Sigmoid colon (tissue), 7 donors: ENCODE results near the gene ANKRD36C. TPM values are rescaled to one million over a fixed set of nuclear protein-coding genes. Genes with fewer than 3 reads are reported as not detected.
"Not testable (repeated sequence)": the region's sequence is repeated elsewhere in the genome, so short reads cannot be mapped to it uniquely, and the experiment has no call there.

Experiments used
- DNase-seq: peaks from one replicate; pipeline ENCODE4 v3.0.0-alpha.2; 2019
- H3K27ac ChIP-seq, 4 donors: fragments of 200-600 bp; sonication (generic); one replicate each; pipeline ENCODE4 v1.5.1; 2016 to 2019; ENCODE audit warnings: mild to moderate bottlenecking in 1 of 4
- H3K27me3 ChIP-seq, 3 donors: fragments of 200-600 bp; sonication (generic); one replicate each; pipeline ENCODE4 v1.5.1; 2019; ENCODE audit warnings: mild to moderate bottlenecking in 1 of 3
- H3K36me3 ChIP-seq, 4 donors: fragments of 200-600 bp; sonication (generic); one replicate each; pipeline ENCODE4 v1.5.1; 2016 to 2019
- H3K4me1 ChIP-seq, 4 donors: fragments of 200-600 bp; sonication (generic); one replicate each; pipeline ENCODE4 v1.5.1; 2017 to 2019
- H3K4me3 ChIP-seq, 4 donors: fragments of 200-600 bp; sonication (generic); one replicate each; pipeline ENCODE4 v1.5.1; 2017 to 2019; ENCODE audit warnings: mild to moderate bottlenecking in 2 of 4, moderate library complexity in 1 of 4
- H3K9me3 ChIP-seq, 4 donors: fragments of 200-600 bp in 3 of 4; sonication (generic) in 3 of 4; one replicate each; pipeline versions ENCODE4 v1.5.1 to v1.6.1; 2013 to 2019
- CTCF ChIP-seq, 4 experiments: fragments of 450-650 bp in 3 of 4; fragments of 200-600 bp in 1 of 4; IDR thresholded peaks; one replicate each; pipeline ENCODE4 v1.5.1; 2016 to 2019; ENCODE audit warnings: antibody characterized with exemption in 4 of 4, mild to moderate bottlenecking in 3 of 4, moderate library complexity in 2 of 4
- EP300 ChIP-seq, 4 donors: sonication (generic); formaldehyde crosslinking; IDR thresholded peaks; one replicate each; pipeline ENCODE4 v1.6.1; 2017; ENCODE audit warnings: antibody characterized with exemption in 4 of 4
- POLR2A ChIP-seq, 2 donors: fragments of 450-650 bp; IDR thresholded peaks; one replicate each; pipeline ENCODE4 v1.6.1; 2016; ENCODE audit warnings: antibody characterized with exemption in 2 of 2, mild to moderate bottlenecking in 2 of 2, moderate library complexity in 2 of 2
- POLR2AphosphoS5 ChIP-seq, 4 donors: sonication (generic); formaldehyde crosslinking; IDR thresholded peaks; one replicate each; pipeline ENCODE4 v1.6.1; 2017; ENCODE audit warnings: antibody characterized with exemption in 4 of 4
- WGBS, 2 donors: extraction: QIAGEN DNeasy Blood & Tissue Kit; methylation state at CpG; one replicate each; pipeline ENCODE4 v1.1.7; 2013; 5-methylcytosine and 5-hydroxymethylcytosine counted together
- intact Hi-C: fragments of 100-400 bp; cut with DNase I; formaldehyde crosslinking; loops from one replicate; pipeline ENCODE4 v1.15.1; 2023
- polyA plus RNA-seq, 3 donors: library from polyadenylated mRNA; stranded (reverse); fragments of 200-250 nt; gene quantifications; one replicate each; pipeline ENCODE4 v1.2.3, GENCODE V29; 2013
- total RNA-seq, 4 donors: library from RNA; depleted of rRNA; stranded (reverse); fragments of >200 nt; gene quantifications; one replicate each; pipeline ENCODE4 v1.1.0, GENCODE V29; 2016
- donor health status: healthy with polysubstance abuse.
- donor health status: Bipolar disorder and iron deficiency.
- donor health status: healthy.

The ANKRD36C gene
- total and polyA plus RNA-seq, 7 donors = 0.92 to 56.5 (median 29.0) TPM; not detected in 1

DNA sequence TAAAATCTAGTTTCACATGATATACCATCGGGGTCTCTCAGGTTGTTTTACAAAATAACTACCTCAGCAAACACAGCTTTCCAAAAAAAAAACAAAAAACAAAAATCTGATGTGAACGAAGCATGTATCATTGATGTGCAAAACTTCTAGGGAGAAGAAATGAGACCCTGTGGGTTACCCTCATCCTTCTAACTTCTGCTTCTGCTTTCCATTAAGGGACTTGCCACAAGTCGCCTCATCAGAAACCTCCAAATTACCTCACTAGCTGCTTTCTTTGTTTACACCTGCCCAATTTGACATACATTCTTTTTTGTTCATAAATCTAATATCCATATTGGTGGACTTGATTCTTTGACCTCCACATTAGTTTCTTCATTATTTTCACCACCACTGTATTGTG lies 60.9 kb downstream of the ANKRD36C start:
- H3K36me3 ChIP-seq = peaks cover 0 to 36% (median 0%) of the 10 kb centered on the region in 4 donors
- H3K27ac ChIP-seq, intact Hi-C loops, H3K4me1 ChIP-seq, H3K9me3 ChIP-seq, H3K27me3 ChIP-seq, H3K4me3 ChIP-seq, DNase-seq: not testable (repeated sequence)
- WGBS, 2 donors = 84 to 92% methylated on average over 3 of the region's 3 CpGs

GRCh38 chr2:95917007-95917406 lies 74.6 kb downstream of the ANKRD36C start:
- WGBS, 2 donors = 71 to 81% methylated on average over 1 of the region's 1 CpG
- H3K27me3 ChIP-seq, DNase-seq, intact Hi-C loops, H3K4me1 ChIP-seq, H3K4me3 ChIP-seq, H3K9me3 ChIP-seq, H3K27ac ChIP-seq: not testable (repeated sequence)
- peaks cover 0 to 66% (median 4%) of the 10 kb centered on the region in 4 donors for H3K36me3 ChIP-seq

DNA sequence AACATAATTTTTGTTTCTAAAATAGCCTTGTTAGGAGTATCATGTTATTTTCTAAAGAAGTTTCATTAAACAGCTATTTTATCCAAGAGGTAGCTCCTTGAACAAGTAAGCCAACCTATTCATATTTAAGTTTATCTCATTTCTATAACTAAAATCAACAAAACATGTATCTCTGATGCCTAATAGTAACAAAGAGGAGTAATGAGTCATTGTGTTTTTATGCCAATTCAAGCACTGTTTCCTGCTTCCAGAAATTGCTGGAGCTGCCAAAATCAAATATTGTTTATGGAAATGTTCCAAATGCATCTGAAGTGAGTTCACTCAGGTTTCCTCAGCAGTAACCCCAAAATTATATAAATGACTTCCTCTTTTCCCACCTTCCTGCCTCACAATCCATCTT lies 76.5 kb downstream of the ANKRD36C start:
- H3K4me3 ChIP-seq, DNase-seq, H3K27me3 ChIP-seq, H3K27ac ChIP-seq, intact Hi-C loops, H3K4me1 ChIP-seq, H3K9me3 ChIP-seq: not testable (repeated sequence)
- peaks cover 0 to 57% (median 4%) of the 10 kb centered on the region in 4 donors for H3K36me3 ChIP-seq

GRCh38 chr2:95911431-95911830 lies 80.2 kb downstream of the ANKRD36C start:
- H3K4me3 ChIP-seq, H3K9me3 ChIP-seq, H3K27me3 ChIP-seq, H3K4me1 ChIP-seq, H3K27ac ChIP-seq, intact Hi-C loops, DNase-seq: not testable (repeated sequence)
- H3K36me3 ChIP-seq = peaks cover 0 to 35% (median 3%) of the 10 kb centered on the region in 4 donors
- WGBS, 2 donors = 55 to 68% methylated on average over 5 of the region's 5 CpGs

DNA sequence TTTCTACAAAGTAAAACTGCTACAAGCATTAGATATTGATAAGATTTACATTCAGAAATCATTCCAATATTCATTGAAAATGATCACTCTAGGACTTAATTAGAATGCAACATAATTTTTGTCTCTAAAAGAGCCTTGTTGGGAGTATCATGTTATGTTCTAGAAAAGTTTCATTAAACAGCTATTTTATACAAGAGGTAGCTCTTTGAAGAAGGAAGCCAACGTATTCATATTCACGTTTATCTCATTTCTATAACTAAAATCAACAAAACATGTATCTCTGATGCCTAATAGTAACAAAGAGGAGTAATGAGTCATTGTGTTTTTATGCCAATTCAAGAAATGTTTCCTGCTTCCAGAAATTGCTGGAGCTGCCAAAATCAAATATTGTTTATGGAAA lies 97.2 kb downstream of the ANKRD36C start:
- H3K9me3 ChIP-seq, intact Hi-C loops, DNase-seq, H3K4me1 ChIP-seq, H3K27me3 ChIP-seq, H3K27ac ChIP-seq, H3K4me3 ChIP-seq: not testable (repeated sequence)
- WGBS, 2 donors = 15 to 55% methylated on average over 2 of the region's 2 CpGs
- H3K36me3 ChIP-seq = peaks cover 0 to 26% (median 1%) of the 10 kb centered on the region in 4 donors

DNA sequence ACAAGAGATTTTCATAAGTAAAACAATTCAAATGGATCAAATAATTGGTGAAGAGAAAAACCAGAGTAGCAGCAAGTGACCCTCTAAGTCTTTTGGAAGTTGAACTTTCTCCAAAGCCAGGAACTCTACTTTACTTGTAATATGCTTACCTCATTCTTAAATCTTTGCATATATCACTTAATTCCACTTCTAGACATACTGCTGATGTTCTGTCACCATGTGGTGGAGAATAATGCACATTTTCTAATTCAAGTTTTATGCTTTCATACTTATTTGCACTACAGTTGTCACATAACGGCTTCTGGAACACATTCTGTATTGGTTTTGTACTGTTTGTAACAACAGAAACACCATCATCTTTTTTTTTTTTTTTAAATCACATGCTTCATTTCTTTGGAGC lies 123.7 kb downstream of the ANKRD36C start:
- H3K9me3 ChIP-seq, intact Hi-C loops, H3K36me3 ChIP-seq, H3K4me3 ChIP-seq, H3K27me3 ChIP-seq, DNase-seq, H3K4me1 ChIP-seq, H3K27ac ChIP-seq: not testable (repeated sequence)
- WGBS, 2 donors = 96 to 100% methylated on average over 1 of the region's 1 CpG

DNA sequence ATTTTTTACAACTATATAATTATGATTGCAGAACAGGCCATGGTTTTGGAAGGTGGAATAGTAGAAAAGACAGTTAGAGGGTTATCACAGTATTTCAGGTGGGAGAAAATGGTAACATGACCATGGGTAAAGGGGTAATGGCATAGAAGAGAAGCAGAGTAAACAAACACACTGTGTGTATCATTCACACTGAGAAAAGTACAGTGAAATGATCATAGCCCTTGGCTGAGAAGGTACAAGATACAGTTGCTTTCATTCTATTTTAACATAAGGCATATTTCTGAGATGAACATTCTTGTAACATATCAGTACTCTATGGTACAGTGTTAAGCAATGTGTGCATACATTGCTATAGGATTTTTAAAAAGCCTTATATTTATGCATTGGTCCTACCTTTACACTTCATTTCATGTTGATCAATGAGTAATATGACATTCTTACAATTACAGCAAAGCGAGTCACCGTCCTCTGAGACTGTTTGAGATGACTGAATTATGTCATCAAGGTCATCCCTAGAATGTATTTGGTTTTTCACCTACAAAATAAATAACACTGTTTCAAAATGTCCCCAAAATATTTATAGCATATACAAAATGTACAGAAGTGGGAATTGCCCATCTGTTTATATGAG lies 124.5 kb downstream of the ANKRD36C start:
- no CpG with 5 or more reads among the region's 2 CpGs for WGBS, 2 donors
- intact Hi-C loops = not testable (repeated sequence)

DNA sequence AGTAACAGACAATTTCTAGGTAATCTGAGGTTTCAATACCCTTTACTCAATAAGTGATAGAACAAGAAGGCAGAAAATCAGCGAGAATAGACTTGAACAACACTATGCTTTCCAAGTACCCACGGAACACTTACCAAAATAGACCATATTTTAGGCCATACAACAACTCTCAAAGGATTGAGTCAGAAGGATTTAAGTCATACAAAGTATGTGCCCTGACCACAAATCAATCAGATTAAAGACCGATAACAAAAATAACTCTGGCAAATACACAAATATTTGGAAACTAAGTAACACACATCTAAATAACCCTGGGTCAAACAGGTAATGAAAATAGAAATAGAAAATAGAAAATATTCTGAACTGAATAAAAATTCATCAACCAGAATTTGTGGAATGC lies 129.5 kb downstream of the ANKRD36C start:
- H3K9me3 ChIP-seq, H3K27me3 ChIP-seq, H3K27ac ChIP-seq, intact Hi-C loops, H3K36me3 ChIP-seq, H3K4me1 ChIP-seq, DNase-seq, H3K4me3 ChIP-seq: not testable (repeated sequence)
- 95 to 97% methylated on average over 3 of the region's 3 CpGs for WGBS, 2 donors

More for the DNA sequence above, 124.5 kb downstream of the ANKRD36C start:
- H3K36me3 ChIP-seq, H3K4me1 ChIP-seq, H3K27me3 ChIP-seq, H3K9me3 ChIP-seq, H3K4me3 ChIP-seq, DNase-seq, H3K27ac ChIP-seq: not testable (repeated sequence)

DNA sequence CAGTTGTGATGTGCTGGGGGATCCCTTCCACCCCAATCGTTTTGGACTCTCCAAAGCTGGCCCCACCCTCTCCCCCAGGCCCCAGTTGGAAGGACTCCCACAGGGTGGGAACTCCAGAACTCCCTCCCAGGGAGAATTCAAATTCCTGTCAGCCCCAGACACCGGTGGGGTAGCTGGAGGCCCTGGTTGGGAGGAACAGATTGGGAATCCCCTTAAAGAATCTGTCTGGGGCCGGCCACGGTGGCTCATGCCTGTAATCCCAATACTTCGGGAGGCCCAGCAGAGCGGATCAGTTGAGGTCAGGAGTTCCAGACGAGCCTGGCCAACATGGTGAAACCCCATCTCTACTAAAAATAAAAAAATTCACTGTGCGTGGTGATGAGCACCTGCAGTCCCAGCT lies 155.5 kb downstream of the ANKRD36C start:
- Histone ChIP-seq H3K4me3 (no peak overlapping the region), H3K9me3 (peaks cover 0 to 8% (median 0%) of the 10 kb centered on the region in 4 donors), H3K36me3 (peaks cover 0 to 34% (median 7%) of the 10 kb centered on the region in 4 donors), H3K4me1 (no peaks in the 10 kb centered on the region), H3K27ac (no peak overlapping the region), H3K27me3 (no peaks in the 10 kb centered on the region)
- intact Hi-C loops = no loop called here
- TF ChIP-seq EP300 (IDR thresholded peaks at IDR 0.05) (no peak), POLR2A (IDR thresholded peaks at IDR 0.05) (no peak), POLR2AphosphoS5 (IDR thresholded peaks at IDR 0.05) (no peak), CTCF (IDR thresholded peaks at IDR 0.05) (no peak)
- no peak for DNase-seq
- 94 to 96% methylated on average over 8 of the region's 8 CpGs for WGBS, 2 donors

DNA sequence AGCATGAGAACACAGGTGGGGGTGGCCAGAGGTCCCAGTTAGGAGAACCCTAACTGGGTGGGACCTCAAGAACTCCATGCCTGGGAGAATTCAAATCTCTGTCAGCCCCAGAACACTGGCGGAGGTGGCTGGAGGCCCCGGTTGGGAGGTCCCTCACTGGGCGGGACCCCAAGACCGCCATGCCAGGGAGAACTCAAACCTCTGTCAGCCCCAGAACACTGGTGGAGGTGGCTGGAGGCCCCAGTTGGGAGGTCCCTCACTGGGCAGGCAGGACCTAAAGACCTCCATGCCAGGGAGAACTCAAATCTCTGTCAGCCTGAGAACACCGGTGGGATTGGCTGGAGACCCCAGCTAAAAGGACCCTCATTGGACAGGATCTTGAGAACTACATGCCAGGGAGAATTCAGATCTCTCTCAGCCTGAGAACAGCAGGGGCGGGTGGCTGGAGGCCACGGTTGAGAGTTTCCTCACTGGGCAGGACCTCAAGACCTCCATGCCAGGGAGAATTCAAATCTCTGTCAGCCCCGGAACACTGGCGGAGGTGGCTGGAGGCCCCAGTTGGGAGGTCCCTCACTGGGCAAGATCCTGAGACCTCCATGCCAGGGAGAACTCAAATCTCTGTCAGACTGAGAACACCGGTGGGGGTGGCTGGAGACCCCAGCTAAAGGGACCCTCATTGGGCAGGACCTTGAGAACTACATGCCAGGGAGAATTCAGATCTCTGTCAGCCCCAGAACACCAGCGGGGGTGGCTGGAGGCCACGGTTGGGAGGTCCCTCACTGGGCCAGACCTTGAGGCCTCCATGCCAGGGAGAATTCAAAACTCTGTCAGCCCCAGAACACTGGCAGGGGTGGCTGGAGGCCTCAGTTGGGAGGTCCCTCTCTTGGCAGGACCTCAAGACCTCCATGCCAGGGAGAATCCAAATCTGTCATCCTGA lies 157.3 kb downstream of the ANKRD36C start:
- H3K4me3 ChIP-seq, H3K4me1 ChIP-seq, intact Hi-C loops, H3K27ac ChIP-seq, DNase-seq, H3K27me3 ChIP-seq: not testable (repeated sequence)
- 98% methylated on average over 12 of the region's 12 CpGs for WGBS, 2 donors
- peaks cover 0 to 45% (median 10%) of the 10 kb centered on the region in 4 donors for H3K36me3 ChIP-seq
- peaks cover 0 to 14% (median 0%) of the 10 kb centered on the region in 4 donors for H3K9me3 ChIP-seq

GRCh38 chr2:95824218-95824617 lies 167.4 kb downstream of the ANKRD36C start:
- H3K27ac ChIP-seq, H3K4me1 ChIP-seq, H3K4me3 ChIP-seq, intact Hi-C loops, DNase-seq, H3K27me3 ChIP-seq: not testable (repeated sequence)
- WGBS, 2 donors = 94 to 99% methylated on average over 2 of the region's 3 CpGs
- H3K9me3 ChIP-seq = peaks cover 3 to 35% (median 26%) of the 10 kb centered on the region in 4 donors
- H3K36me3 ChIP-seq = peaks cover 0 to 11% (median 2%) of the 10 kb centered on the region in 4 donors
